B cell (primary cell): ENCODE data around the gene DCLK1. TPM values are rescaled to one million over a fixed set of nuclear protein-coding genes. Genes with fewer than 3 reads are reported as not detected.

ENCODE experiments used
- ATAC-seq: fragments of 200-7000 bp; cut with Tn5 transposase; one replicate; pipeline ENCODE4 v1.10.0; 2021; ENCODE audit warnings: low read depth, mild to moderate bottlenecking, moderate number of reproducible peaks, moderate library complexity
- CTCF ChIA-PET: fragments of 350-600 bp; sonication (Branson Sonifier 250); formaldehyde crosslinking; loops from one replicate; lab custom pipeline; 2021; ENCODE audit warnings: antibody characterized with exemption, inconsistent platforms; lab: Charles Lee
- POLR2A ChIA-PET: fragments of 350-600 bp; sonication (Branson Sonifier 250); formaldehyde crosslinking; loops from one replicate; lab custom pipeline; 2021; ENCODE audit warnings: antibody characterized with exemption; lab: Charles Lee
- DNase-seq: peaks from one replicate; pipeline ENCODE4 v3.0.0; 2013
- H2AFZ ChIP-seq: 2 replicates; pipeline ENCODE4 v1.6.1; 2012; ENCODE audit warnings: mild to moderate bottlenecking, low read depth, low read length; ENCODE audit not compliant: insufficient read depth, poor library complexity, severe bottlenecking
- H3K27ac ChIP-seq, 2 donors: 1 replicate in 1 of 2; 2 replicates in 1 of 2; pipeline ENCODE4 v1.5.1; 2012 to 2013; ENCODE audit warnings: low read length in 2 of 2, mild to moderate bottlenecking in 2 of 2, moderate library complexity in 1 of 2
- H3K27me3 ChIP-seq, 4 experiments: fragments of 200-600 bp in 1 of 4; sonication (generic) in 1 of 4; replicated peaks in 1 of 4; 1 replicate in 2 of 4; 2 replicates in 2 of 4; pipeline versions ENCODE4 v1.6.1 to v1.7.0; 2013 to 2016; ENCODE audit warnings: low read length in 3 of 4, mild to moderate bottlenecking in 2 of 4, mixed read lengths in 1 of 4, moderate library complexity in 1 of 4; ENCODE audit not compliant: insufficient read depth in 4 of 4, control insufficient read depth in 3 of 4; ENCODE audit errors: control extremely low read depth in 1 of 4
- H3K36me3 ChIP-seq, 2 experiments: replicated peaks in 1 of 2; 1 replicate in 1 of 2; 2 replicates in 1 of 2; pipeline versions ENCODE4 v1.6.1 to v1.7.1; 2013; ENCODE audit warnings: low read length in 1 of 2; ENCODE audit not compliant: insufficient read depth in 2 of 2, control insufficient read depth in 1 of 2; ENCODE audit errors: control extremely low read depth in 1 of 2, extremely low read depth in 1 of 2
- H3K4me1 ChIP-seq, 2 donors: fragments of 200-600 bp in 1 of 2; sonication (generic) in 1 of 2; 1 replicate in 1 of 2; 2 replicates in 1 of 2; pipeline versions ENCODE4 v1.5.1 to v1.6.1; 2013 to 2017; ENCODE audit warnings: low read length in 2 of 2; ENCODE audit not compliant: control insufficient read depth in 2 of 2, insufficient read depth in 2 of 2
- H3K4me2 ChIP-seq: replicated peaks from 2 replicates; pipeline ENCODE3; 2012; ENCODE audit warnings: mild to moderate bottlenecking, low read depth, low read length; ENCODE audit not compliant: poor library complexity, severe bottlenecking
- H3K4me3 ChIP-seq, 5 experiments: fragments of 200-600 bp in 1 of 5; sonication (generic) in 1 of 5; 1 replicate in 3 of 5; 2 replicates in 2 of 5; pipeline versions ENCODE4 v1.5.1 to v1.7.0; 2011 to 2016; ENCODE audit warnings: low read length in 4 of 5, mild to moderate bottlenecking in 4 of 5, low read depth in 2 of 5, control low read depth in 1 of 5, moderate library complexity in 1 of 5; ENCODE audit not compliant: insufficient read depth in 1 of 5; ENCODE audit errors: control extremely low read depth in 1 of 5, extremely low read depth in 1 of 5
- H3K79me2 ChIP-seq: fragments of 200-600 bp; sonication (generic); one replicate; pipeline ENCODE4 v1.6.0; 2016; ENCODE audit warnings: low read length; ENCODE audit not compliant: control insufficient read depth, insufficient read depth
- H3K9ac ChIP-seq: fragments of 200-600 bp; sonication (generic); 2 replicates; pipeline ENCODE4 v1.6.1; 2017; ENCODE audit warnings: mild to moderate bottlenecking, low read length, moderate library complexity
- H3K9me3 ChIP-seq, 3 donors: one replicate each; pipeline versions ENCODE4 v1.6.1 to v1.7.1; 2013; ENCODE audit warnings: low read length in 2 of 3; ENCODE audit not compliant: control insufficient read depth in 2 of 3, insufficient read depth in 1 of 3; ENCODE audit errors: control extremely low read depth in 1 of 3
- H4K20me1 ChIP-seq: 2 replicates; pipeline ENCODE4 v1.6.0; 2012; ENCODE audit warnings: mild to moderate bottlenecking, low read length; ENCODE audit not compliant: insufficient read depth, control insufficient read depth, poor library complexity, severe bottlenecking
- H3K27ac Mint-ChIP-seq: one replicate; pipeline ENCODE4 v1.8.0; 2021; ENCODE audit warnings: mixed read lengths
- H3K27me3 Mint-ChIP-seq: one replicate; pipeline ENCODE4 v1.8.0; 2021; ENCODE audit warnings: mixed read lengths
- H3K4me1 Mint-ChIP-seq: one replicate; pipeline ENCODE4 v1.8.0; 2021; ENCODE audit warnings: mixed read lengths
- H3K4me3 Mint-ChIP-seq: one replicate; pipeline ENCODE4 v1.8.0; 2021; ENCODE audit warnings: mixed read lengths
- H3K9me3 Mint-ChIP-seq: one replicate; pipeline ENCODE4 v1.8.0; 2022; ENCODE audit warnings: mixed read lengths; ENCODE audit not compliant: insufficient read depth
- EZH2 ChIP-seq: IDR thresholded peaks from 2 replicates; pipeline ENCODE4 v1.6.1; 2012; ENCODE audit warnings: borderline replicate concordance, low read depth, mild to moderate bottlenecking, moderate library complexity, low read length; ENCODE audit not compliant: insufficient read depth, poor library complexity, severe bottlenecking
- WGBS: methylation state at CpG from one replicate; pipeline ENCODE4 v1.1.5; 2013; ENCODE audit warnings: missing lambda C conversion rate; ENCODE audit not compliant: insufficient coverage; 5-methylcytosine and 5-hydroxymethylcytosine counted together
- intact Hi-C: fragments of 100-400 bp; cut with micrococcal nuclease; formaldehyde crosslinking; loops from one replicate; pipeline ENCODE4 v1.10.0; 2022
- polyA plus RNA-seq: library from polyadenylated mRNA; depleted of rRNA; stranded (reverse); fragments of >200 nt; gene quantifications from 2 replicates; pipeline ENCODE4 v1.2.3, GENCODE V29; 2012
- total RNA-seq, 2 donors: library from RNA; stranded (reverse); fragments of 120-200 nt in 1 of 2; gene quantifications; 1 replicate in 1 of 2; 2 replicates in 1 of 2; pipeline versions ENCODE4 v1.2.3 to v1.2.4, GENCODE V29; 2013 to 2022
- TF ChIP-seq, protein P1 (sequence below): fragments of 200-600 bp; IDR thresholded peaks from one replicate; pipeline ENCODE4 v1.8.0; 2022; ENCODE audit warnings: antibody characterized with exemption, mild to moderate bottlenecking

DCLK1 gene
- total and polyA plus RNA-seq, 2 donors (not counting 1 experiment from before 2014, with no cell fraction given): not detected

DNA sequence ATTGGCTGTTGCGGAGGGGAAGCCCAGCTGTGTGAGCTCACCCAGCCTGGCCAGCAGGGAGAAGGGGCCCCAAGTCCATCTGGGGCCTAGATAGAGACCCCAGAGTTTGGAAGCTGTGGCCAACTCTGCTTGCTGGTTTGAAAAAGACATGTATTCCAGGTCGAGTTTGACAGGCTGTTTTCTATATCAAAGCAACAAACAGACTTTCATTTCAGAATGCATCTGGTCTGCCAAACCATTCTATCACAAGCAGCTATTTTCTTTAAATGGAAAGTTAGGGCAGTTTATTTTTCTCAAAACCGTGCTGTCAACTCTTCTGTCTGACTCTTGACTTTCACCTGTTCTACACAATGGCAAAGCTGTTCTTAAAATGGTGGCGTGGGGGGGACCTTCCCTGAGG, 185.8 kb downstream of the DCLK1 start:
- no peak overlapping the region for H3K4me2 ChIP-seq
- H3K36me3 ChIP-seq: no peaks in the 10 kb centered on the region
- H3K27ac ChIP-seq: no peak overlapping the region
- peaks cover 0 to 7% (median 0%) of the 10 kb centered on the region in 3 donors for H3K9me3 ChIP-seq
- 100% methylated on average over 1 of the region's 4 CpGs for WGBS
- TF ChIP-seq EZH2: no peak
- TF ChIP-seq, protein P1, sequence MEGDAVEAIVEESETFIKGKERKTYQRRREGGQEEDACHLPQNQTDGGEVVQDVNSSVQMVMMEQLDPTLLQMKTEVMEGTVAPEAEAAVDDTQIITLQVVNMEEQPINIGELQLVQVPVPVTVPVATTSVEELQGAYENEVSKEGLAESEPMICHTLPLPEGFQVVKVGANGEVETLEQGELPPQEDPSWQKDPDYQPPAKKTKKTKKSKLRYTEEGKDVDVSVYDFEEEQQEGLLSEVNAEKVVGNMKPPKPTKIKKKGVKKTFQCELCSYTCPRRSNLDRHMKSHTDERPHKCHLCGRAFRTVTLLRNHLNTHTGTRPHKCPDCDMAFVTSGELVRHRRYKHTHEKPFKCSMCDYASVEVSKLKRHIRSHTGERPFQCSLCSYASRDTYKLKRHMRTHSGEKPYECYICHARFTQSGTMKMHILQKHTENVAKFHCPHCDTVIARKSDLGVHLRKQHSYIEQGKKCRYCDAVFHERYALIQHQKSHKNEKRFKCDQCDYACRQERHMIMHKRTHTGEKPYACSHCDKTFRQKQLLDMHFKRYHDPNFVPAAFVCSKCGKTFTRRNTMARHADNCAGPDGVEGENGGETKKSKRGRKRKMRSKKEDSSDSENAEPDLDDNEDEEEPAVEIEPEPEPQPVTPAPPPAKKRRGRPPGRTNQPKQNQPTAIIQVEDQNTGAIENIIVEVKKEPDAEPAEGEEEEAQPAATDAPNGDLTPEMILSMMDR: no peak
- no peak overlapping the region for H3K27ac Mint-ChIP-seq
- no peak overlapping the region for H3K4me3 ChIP-seq
- intact Hi-C loops: no loop called here
- POLR2A ChIA-PET: no interaction called here
- no peaks in the 10 kb centered on the region for H3K4me1 Mint-ChIP-seq
- H3K9ac ChIP-seq: no peak overlapping the region
- no peaks in the 10 kb centered on the region for H3K79me2 ChIP-seq
- no peaks in the 10 kb centered on the region for H3K27me3 ChIP-seq
- no peaks in the 10 kb centered on the region for H4K20me1 ChIP-seq
- DNase-seq (no peak), ATAC-seq (no peak)
- peaks cover 8% of the 10 kb centered on the region for H3K9me3 Mint-ChIP-seq
- H2AFZ ChIP-seq: no peak overlapping the region
- H3K27me3 Mint-ChIP-seq: no peaks in the 10 kb centered on the region
- CTCF ChIA-PET: no interaction called here
- no peak overlapping the region for H3K4me3 Mint-ChIP-seq
- H3K4me1 ChIP-seq: no peaks in the 10 kb centered on the region

- no peak overlapping the region for H2AFZ ChIP-seq
- no peaks in the 10 kb centered on the region for H3K36me3 ChIP-seq
- H4K20me1 ChIP-seq: no peaks in the 10 kb centered on the region
- H3K27me3 ChIP-seq: no peaks in the 10 kb centered on the region
- ATAC-seq (no peak), DNase-seq (no peak)
- H3K79me2 ChIP-seq: no peaks in the 10 kb centered on the region
- 79% methylated on average over 7 of the region's 10 CpGs for WGBS
- H3K9me3 Mint-ChIP-seq: peaks cover 6% of the 10 kb centered on the region
- intact Hi-C loops: no loop called here
- TF ChIP-seq, protein P1: no peak
- no peak for TF ChIP-seq EZH2
- peaks cover 0 to 7% (median 0%) of the 10 kb centered on the region in 3 donors for H3K9me3 ChIP-seq
- H3K4me1 Mint-ChIP-seq: no peaks in the 10 kb centered on the region
- no peak overlapping the region for H3K4me3 Mint-ChIP-seq
- no peaks in the 10 kb centered on the region for H3K27me3 Mint-ChIP-seq
- H3K4me3 ChIP-seq: no peak overlapping the region
- CTCF ChIA-PET: no interaction called here
- no peak overlapping the region for H3K27ac Mint-ChIP-seq
- H3K4me1 ChIP-seq: no peaks in the 10 kb centered on the region
- no peak overlapping the region for H3K9ac ChIP-seq
- no peak overlapping the region for H3K27ac ChIP-seq
- POLR2A ChIA-PET: no interaction called here
- H3K4me2 ChIP-seq: no peak overlapping the region
Observed at GRCh38 chr13:35941374-35941773, 189.8 kb downstream of the DCLK1 start.
